GM19395 (cell line): Measurements from ENCODE around the gene AQP5.
"Not testable (repeated sequence)": the region's sequence is repeated elsewhere in the genome, so short reads cannot be mapped to it uniquely, and the experiment has no call there.

ENCODE experiments used
- ATAC-seq: cut with Tn5 transposase; IDR thresholded peaks from one replicate; pipeline ENCODE4 v1.9.1; 2021; ENCODE audit warnings: mild to moderate bottlenecking, moderate library complexity; ENCODE audit not compliant: unreplicated experiment

AQP5 gene

GRCh38 chr12:49979016-49979586, 17.4 kb downstream of the AQP5 start:
- ATAC-seq = no peak

- no peak for ATAC-seq
These were observed 18.1 kb downstream of the AQP5 start for GRCh38 chr12:49979791-49980190.

- ATAC-seq = no peak
These were observed 19.1 kb downstream of the AQP5 start for GRCh38 chr12:49980501-49981349.

- ATAC-seq = no peak
These were observed 20.8 kb downstream of the AQP5 start for GRCh38 chr12:49982246-49983087.

GRCh38 chr12:49983892-49984291, 22.2 kb downstream of the AQP5 start:
- no peak for ATAC-seq

- ATAC-seq = no peak
These were observed 23.0 kb downstream of the AQP5 start for GRCh38 chr12:49984476-49985359.

- ATAC-seq = no peak
These were observed 24.3 kb downstream of the AQP5 start for GRCh38 chr12:49985981-49986380.

- not testable (repeated sequence) for ATAC-seq
These were observed 24.8 kb downstream of the AQP5 start for GRCh38 chr12:49986476-49986875.

- ATAC-seq = no peak
These were observed 26.1 kb downstream of the AQP5 start for GRCh38 chr12:49987625-49988303.

GRCh38 chr12:49989400-49989799, 27.7 kb downstream of the AQP5 start:
- ATAC-seq = not testable (repeated sequence)

GRCh38 chr12:49990273-49990672, 28.6 kb downstream of the AQP5 start:
- no peak for ATAC-seq

GRCh38 chr12:49998453-49998852, 36.8 kb downstream of the AQP5 start:
- ATAC-seq = no peak

GRCh38 chr12:50003595-50003994, 41.9 kb downstream of the AQP5 start:
- ATAC-seq = no peak

- no peak for ATAC-seq
These were observed 43.0 kb downstream of the AQP5 start for GRCh38 chr12:50004696-50005095.

- no peak for ATAC-seq
These were observed 43.5 kb downstream of the AQP5 start for GRCh38 chr12:50005175-50005574.

- no peak for ATAC-seq
These were observed 44.6 kb downstream of the AQP5 start for GRCh38 chr12:50006280-50006679.

GRCh38 chr12:50006754-50007442, 45.2 kb downstream of the AQP5 start:
- ATAC-seq = no peak

GRCh38 chr12:50013361-50014147, 51.9 kb downstream of the AQP5 start:
- no peak for ATAC-seq

GRCh38 chr12:50014342-50014741, 52.7 kb downstream of the AQP5 start:
- no peak for ATAC-seq
